HG02759 (cell line): ENCODE data around the gene ACADM.
"Not testable (repeated sequence)": the region's sequence is repeated elsewhere in the genome, so short reads cannot be mapped to it uniquely, and the experiment has no call there.

Experiments
- ATAC-seq: cut with Tn5 transposase; IDR thresholded peaks from one replicate; pipeline ENCODE4 v1.9.1; 2021; ENCODE audit warnings: mild to moderate bottlenecking, moderate library complexity; ENCODE audit not compliant: unreplicated experiment

The ACADM gene

GRCh38 chr1:75792091-75792490, 67.6 kb downstream of the ACADM start:
- no peak for ATAC-seq

- ATAC-seq = no peak
These were observed 69.9 kb downstream of the ACADM start for GRCh38 chr1:75794382-75794781.

- no peak for ATAC-seq
These were observed 71.2 kb downstream of the ACADM start for GRCh38 chr1:75795703-75796193.

- ATAC-seq = peak; percentile 20
These were observed 72.1 kb downstream of the ACADM start, which contains the start of gene MSH4 for GRCh38 chr1:75796376-75797272. Gene MSH4 (plus strand): TSS chr1:75796882. CDS start chr1:75796986, 104 bp downstream.

GRCh38 chr1:75797273-75797588, 72.7 kb downstream of the ACADM start:
- ATAC-seq = peak; percentile 15

- no peak for ATAC-seq
These were observed 73.2 kb downstream of the ACADM start for GRCh38 chr1:75797606-75798216.

- ATAC-seq = not testable (repeated sequence)
These were observed 77.0 kb downstream of the ACADM start for GRCh38 chr1:75801480-75801879.

GRCh38 chr1:75808921-75809320, 84.4 kb downstream of the ACADM start:
- ATAC-seq = no peak

GRCh38 chr1:75810113-75810512, 85.6 kb downstream of the ACADM start:
- not testable (repeated sequence) for ATAC-seq

- no peak for ATAC-seq
These were observed 86.9 kb downstream of the ACADM start for GRCh38 chr1:75811211-75811981.

- no peak for ATAC-seq
These were observed 87.6 kb downstream of the ACADM start for GRCh38 chr1:75812065-75812464.
